ENCODE results near the gene ZNF655.

Gene ZNF655

GRCh38 chr7:99594948-99595745 lies 36.7 kb downstream of the ZNF655 start:
- no peak for DNase-seq (ENCODE audit: low read depth)
- H3K4me3 ChIP-seq (ENCODE audit: control insufficient read depth, low read depth, low read length), result no peak overlapping the region
- TF ChIP-seq, protein P1, sequence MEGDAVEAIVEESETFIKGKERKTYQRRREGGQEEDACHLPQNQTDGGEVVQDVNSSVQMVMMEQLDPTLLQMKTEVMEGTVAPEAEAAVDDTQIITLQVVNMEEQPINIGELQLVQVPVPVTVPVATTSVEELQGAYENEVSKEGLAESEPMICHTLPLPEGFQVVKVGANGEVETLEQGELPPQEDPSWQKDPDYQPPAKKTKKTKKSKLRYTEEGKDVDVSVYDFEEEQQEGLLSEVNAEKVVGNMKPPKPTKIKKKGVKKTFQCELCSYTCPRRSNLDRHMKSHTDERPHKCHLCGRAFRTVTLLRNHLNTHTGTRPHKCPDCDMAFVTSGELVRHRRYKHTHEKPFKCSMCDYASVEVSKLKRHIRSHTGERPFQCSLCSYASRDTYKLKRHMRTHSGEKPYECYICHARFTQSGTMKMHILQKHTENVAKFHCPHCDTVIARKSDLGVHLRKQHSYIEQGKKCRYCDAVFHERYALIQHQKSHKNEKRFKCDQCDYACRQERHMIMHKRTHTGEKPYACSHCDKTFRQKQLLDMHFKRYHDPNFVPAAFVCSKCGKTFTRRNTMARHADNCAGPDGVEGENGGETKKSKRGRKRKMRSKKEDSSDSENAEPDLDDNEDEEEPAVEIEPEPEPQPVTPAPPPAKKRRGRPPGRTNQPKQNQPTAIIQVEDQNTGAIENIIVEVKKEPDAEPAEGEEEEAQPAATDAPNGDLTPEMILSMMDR (IDR thresholded peaks at IDR 0.05; ENCODE audit: control insufficient read depth, insufficient read depth, low read depth, low read length, missing control alignments), result no peak

DNA sequence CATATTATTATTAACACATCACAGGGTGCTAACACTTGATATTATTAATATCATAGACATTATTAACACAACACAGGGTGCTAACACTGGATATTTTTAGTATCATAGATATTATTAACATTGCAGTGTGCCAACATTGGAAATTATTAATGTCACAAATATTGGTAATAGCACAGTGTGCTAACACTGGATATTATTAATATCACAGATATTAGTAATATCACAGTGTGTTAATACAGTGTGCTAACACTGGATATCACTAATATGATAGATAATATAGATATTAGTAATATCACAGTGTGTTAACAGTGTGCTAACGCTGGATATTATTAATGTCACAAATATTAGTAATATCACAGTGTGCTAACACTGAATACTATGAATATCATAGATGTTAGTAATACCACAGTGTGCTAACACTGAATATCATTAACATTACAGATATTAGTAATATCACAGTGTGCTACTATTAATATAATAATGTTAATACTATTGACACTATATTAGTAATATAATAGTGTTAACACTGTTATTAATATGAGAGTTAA lies 38.0 kb downstream of the ZNF655 start:
- TF ChIP-seq, protein P1 (IDR thresholded peaks at IDR 0.05; ENCODE audit: control insufficient read depth, insufficient read depth, low read depth, low read length, missing control alignments), result no peak
- no peak for DNase-seq (ENCODE audit: low read depth)
- no peak overlapping the region for H3K4me3 ChIP-seq (ENCODE audit: control insufficient read depth, low read depth, low read length)

- no peak within 1 kb of the TSS for H3K4me3 ChIP-seq (ENCODE audit: control insufficient read depth, low read depth, low read length)
- DNase-seq (ENCODE audit: low read depth), result no peak
- TF ChIP-seq, protein P1 (IDR thresholded peaks at IDR 0.05; ENCODE audit: control insufficient read depth, insufficient read depth, low read depth, low read length, missing control alignments), result no peak
Measured at GRCh38 chr7:99597762-99598501, 39.5 kb downstream of the ZNF655 start, which contains the start of gene TMEM225B. TMEM225B (plus strand) TSS chr7:99598267; CDS start chr7:99604389, 6,122 bp downstream.

- H3K4me3 ChIP-seq (ENCODE audit: control insufficient read depth, low read depth, low read length), result no peak overlapping the region
- TF ChIP-seq, protein P1 (IDR thresholded peaks at IDR 0.05; ENCODE audit: control insufficient read depth, insufficient read depth, low read depth, low read length, missing control alignments), result no peak
- no peak for DNase-seq (ENCODE audit: low read depth)
Measured at GRCh38 chr7:99599836-99600235, 41.4 kb downstream of the ZNF655 start.

GRCh38 chr7:99601656-99602310 lies 43.3 kb downstream of the ZNF655 start:
- TF ChIP-seq, protein P1 (IDR thresholded peaks at IDR 0.05; ENCODE audit: control insufficient read depth, insufficient read depth, low read depth, low read length, missing control alignments), result no peak
- no peak for DNase-seq (ENCODE audit: low read depth)
- H3K4me3 ChIP-seq (ENCODE audit: control insufficient read depth, low read depth, low read length), result no peak overlapping the region

GRCh38 chr7:99605527-99605926 lies 47.1 kb downstream of the ZNF655 start:
- no peak for DNase-seq (ENCODE audit: low read depth)
- TF ChIP-seq, protein P1 (IDR thresholded peaks at IDR 0.05; ENCODE audit: control insufficient read depth, insufficient read depth, low read depth, low read length, missing control alignments), result no peak
- no peak overlapping the region for H3K4me3 ChIP-seq (ENCODE audit: control insufficient read depth, low read depth, low read length)

All from AG09309 (cell line).